HCEC 1CT (cell line): Measurements from ENCODE around the gene PLA2R1.
"Not testable (repeated sequence)": the region's sequence is repeated elsewhere in the genome, so short reads cannot be mapped to it uniquely, and the experiment has no call there.

Experiments used
- DNase-seq: peaks from one replicate; pipeline ENCODE4 v3.0.0-alpha.2; 2017

Gene PLA2R1

DNA sequence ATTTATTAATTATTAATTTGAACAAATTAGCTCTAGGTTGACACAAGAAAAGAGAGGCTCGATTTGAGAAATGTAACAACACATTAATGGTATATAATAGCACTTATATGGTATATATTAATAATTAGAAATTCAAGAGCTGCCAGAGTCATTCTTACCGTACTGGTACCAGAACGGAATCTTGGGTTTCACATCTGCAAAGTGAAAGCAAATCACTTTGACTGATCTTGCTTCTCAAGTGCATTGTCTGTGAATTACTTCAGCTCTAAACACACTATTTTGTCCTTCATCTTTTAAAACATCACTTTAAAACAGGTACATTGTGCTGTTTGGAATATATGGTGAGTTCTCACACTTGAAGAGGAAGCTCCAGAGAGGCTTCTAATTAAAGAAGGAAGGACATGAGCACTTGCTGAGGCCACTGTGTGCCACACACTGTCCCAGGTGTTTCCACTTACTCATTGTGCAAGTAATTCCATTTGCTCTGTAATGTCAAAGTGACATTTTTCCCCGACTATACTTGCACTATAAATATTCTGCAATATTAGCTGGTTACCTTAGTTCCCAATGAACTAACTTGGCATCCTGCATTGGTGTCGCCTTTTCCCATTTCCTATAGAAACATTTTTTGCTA is 85.8 kb downstream of the PLA2R1 start:
- DNase-seq, result no peak

DNA sequence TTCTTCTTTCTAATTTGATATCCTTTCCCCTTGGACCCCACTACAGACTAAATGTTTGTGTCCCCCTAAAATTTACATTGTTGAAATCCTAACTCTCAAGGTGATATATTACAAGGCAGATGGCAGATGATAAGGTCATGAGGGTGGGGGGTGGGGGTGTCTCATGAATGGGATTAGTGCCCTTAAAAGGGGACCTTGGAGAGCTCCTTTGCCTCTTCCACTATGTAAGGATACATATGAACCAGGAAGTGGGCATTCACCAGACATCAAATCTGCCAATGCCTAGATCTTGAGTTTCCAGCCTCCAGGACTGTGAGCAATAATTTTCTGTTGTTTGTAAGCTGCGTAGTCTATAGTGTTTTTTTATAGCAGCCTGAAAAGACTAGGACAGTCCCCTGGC is 89.1 kb downstream of the PLA2R1 start:
- no peak for DNase-seq

DNA sequence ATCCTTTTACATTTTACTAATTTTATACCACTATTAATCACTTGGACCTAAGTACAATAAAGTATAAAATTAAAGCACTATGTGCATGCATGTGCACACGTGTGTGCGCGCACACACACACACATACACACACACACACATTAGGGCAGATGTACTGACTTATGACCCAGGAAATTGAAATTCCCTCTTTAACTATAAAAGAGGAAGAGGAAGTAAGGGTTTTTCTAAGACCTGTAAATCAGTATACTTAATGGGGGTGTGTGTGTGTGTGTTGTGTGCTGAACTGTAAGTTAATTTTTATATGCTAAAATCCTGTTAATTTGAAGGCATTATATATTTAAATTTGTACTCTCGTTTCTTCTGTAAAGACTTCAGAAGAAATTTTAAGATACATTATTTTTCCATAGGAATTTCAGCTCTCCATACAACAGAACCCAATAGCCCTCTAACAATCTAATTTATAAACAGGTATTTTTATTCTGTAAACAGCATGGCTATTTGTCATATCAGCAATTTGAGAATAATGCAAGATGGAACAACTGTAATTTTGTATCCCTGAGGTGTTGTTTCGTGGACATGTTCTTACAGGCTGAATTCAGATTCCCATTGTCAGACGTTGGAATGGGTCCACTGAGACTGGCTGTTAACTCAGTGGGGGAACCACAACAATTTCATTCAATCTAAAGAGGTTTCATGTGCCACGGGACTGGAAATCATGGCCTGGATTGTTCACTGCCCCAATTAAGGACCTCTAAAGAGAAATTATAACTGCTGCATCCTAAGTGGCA is 90.9 kb downstream of the PLA2R1 start:
- no peak for DNase-seq

DNA sequence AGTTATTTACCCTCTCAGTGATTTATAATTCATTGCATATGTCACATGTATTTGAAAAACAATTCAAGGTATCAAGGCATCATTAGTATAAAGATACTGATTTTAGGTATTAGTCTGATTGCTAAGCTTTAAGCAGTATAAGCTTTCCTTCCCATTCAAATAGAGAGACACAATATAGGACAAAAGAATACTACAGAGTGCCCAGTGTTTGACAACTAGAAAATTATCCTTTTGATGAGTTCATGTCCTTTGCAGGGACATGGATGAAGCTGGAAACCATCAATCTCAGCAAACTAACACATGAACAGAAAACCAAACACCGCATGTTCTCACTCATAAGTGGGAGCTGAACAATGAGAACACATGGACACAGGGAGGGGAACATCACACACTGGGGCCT is 91.9 kb downstream of the PLA2R1 start:
- not testable (repeated sequence) for DNase-seq

DNA sequence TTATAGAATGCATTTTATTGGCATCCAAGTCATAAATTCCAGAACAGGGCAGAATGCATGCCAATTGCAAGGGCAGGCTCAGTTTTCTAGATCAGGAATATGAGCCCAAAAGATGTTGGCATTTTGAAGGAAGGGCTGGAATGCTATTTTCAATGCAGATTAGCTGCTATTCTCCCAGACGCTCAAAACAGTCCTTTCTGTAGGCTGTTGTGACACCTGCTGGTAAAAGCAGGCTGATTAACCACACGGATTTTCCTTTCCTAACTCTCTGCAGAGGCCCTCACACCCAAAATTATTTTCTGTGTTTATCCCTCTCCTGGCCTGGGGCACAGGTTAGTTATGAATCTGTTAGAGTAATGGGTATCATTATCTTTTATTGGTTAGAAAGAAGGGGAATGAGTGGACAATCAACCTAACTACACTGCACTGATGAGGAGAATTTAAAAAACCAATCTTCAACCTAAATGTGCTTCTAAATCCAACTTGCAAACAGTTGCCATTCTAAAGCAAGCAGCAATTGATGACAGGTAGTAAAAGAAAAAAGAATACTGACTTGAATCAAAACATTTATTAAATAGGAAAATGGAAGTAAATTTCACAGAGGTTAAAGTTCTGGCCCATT is 94.0 kb downstream of the PLA2R1 start:
- peak; percentile 36 for DNase-seq

DNA sequence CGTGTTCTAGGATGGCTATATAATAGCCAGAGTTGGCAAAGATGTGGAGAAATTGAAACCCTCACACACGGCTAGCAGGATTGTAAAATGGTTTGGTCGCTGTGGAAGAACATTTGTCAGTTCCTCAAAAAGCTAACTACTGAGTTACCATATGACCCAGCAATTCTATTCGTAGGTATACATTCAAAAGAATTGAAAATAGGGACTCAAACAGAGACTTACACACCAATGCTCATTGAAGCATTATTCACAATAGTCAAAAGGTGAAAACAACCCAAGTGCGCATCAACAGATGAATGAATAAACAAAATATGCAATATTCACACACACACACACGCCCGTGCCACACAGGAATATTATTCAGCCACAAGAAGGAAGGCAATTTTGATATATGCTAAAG is 98.7 kb downstream of the PLA2R1 start:
- no peak for DNase-seq

DNA sequence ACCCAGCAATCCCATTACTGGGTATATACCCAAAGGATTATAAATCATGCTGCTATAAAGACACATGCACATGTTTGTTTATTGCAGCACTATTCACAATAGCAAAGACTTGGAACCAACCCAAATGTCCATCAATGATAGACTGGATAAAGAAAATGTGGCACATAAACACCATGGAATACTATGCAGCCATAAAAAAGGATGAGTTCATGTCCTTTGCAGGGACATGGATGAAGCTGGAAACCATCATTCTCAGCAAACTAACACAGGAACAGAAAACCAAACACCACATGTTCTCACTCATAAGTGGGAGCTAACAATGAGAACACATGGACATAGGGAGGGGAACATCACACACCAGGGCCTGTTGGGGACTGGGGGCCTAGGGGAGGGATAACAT is 99.9 kb downstream of the PLA2R1 start:
- not testable (repeated sequence) for DNase-seq

DNA sequence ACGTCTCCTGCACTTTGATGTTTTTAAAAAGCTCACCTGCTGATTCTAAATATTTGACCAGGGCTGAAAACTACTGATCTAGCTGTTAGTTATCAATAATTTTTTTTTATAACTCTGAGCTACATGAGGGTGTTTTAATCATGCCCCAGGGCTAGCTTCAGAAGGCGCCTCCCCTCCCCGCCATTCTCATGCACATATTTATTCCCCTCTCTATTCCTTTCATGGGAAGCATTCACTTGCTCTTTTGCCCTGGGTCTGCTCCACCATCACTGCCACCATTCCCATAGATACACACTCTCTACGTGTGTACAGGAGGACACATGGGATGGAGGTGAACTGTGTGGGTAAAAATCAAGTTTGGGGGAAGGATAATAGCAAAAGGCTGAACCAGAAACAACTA is 101.0 kb downstream of the PLA2R1 start:
- DNase-seq, result no peak

DNA sequence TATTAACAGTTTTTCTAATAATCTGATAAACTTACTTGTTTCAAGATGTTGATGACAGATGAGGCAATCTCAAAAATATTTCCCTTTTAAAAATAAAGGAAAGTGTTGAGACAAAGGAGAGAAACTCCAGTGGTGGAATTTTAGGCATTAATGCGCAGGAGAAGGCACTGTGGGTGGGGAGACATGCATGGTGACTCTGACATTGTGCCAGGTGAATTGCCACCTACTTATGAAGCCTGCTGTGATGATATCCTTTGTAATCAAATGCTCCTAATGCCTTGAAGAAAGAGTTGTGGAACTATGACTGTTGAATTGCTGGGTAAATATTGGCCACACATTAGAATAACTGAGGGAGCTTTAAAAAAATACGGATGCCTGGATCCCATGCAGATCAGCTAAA is 101.4 kb downstream of the PLA2R1 start:
- no peak for DNase-seq

DNA sequence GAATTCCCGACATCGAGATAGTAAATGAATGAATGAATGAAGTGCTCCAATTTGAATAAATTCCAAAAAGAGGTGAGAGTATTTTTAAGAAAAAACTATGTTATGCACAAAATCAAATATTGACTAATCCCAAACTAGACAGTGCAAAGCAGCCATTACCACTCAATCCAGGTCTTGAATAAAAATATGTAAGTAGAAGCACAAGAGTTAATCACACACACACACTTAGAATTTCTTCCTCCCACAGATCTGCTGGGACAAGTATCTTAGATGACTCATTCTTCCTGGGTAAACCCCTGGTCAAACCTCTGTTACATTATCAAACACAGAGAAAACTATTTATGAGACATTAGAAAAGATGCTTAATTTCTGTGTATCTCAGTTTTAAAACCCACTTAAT is 102.0 kb downstream of the PLA2R1 start:
- peak; percentile 71 for DNase-seq

DNA sequence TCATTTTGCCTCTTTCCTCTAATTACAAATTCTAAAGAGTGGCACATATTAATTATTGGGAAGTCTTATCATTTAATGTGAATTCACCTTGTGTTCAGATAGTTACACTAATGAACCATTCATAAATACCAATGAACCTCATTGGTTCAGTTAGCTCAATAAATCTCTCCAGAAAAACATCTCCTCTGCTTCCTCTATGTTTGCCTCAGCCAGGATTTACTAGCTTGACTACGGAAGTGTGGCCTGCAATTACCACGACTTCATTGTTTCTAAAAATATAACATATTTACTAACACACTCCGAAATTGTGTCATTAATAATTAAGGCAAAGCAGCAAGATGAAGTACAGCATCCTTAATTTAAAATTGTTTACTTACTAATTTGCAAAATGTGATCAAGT is 103.3 kb downstream of the PLA2R1 start:
- DNase-seq, result no peak

DNA sequence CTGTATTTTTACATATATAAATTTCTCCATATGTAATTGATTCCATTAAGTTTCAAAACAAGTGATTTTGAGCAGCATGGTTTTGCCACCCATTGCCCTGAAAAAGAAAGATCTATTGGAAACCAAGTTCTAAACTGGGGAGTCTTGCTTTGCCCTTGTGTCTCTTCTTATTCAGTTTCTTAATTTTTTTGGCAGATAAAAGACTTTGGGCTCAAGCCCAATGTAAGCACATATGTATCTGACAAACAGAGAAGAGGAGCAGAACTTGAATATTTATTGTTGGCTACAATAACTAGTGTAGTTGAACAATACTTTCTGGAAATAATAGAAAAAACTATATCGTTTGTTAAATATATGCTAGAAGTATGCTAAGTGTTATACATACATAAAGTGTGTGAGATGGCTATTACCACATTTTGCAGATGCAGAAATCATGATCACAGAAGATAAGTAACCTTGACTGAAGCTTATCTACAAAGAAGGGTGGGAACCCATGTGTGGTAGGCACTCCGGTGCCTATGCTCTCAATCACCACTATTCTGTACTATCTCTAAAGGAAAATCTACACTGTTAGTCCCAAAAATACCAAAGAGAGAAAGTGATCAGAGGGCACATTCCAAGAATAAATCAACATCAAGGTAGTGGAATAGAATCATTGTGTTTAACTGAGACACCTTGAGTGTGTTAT is 109.1 kb downstream of the PLA2R1 start:
- no peak for DNase-seq

DNA sequence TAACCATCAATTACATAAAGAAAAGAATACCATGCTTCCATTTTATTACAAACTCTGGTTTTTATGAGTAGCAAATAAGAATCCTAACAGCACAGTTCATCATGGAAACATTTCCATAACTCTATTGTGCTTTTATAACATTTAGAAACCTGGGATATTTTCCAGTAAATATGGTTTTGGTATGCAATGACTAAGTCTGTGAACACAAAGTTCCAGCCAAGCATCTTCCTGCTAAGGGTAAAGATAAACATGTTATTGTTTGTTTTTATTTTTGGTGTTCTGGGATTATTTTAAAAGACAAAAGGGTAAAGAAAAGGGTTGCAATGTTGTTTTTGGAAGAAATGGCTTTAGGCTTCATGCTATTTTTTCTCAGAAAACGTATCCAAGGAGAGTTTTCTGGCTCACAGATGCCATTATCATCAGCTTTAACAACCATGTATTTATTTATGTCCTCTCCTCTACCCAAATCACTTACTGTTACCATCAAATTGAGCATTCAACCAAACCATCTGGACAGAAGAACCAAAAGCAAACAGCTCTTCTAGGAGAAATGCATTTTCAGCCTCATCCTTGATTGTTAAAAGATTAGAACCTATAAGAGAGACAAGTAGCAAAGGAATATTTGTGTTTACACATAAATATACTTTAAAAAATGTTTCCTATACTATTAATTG is 116.0 kb downstream of the PLA2R1 start:
- DNase-seq, result peak; percentile 68

DNA sequence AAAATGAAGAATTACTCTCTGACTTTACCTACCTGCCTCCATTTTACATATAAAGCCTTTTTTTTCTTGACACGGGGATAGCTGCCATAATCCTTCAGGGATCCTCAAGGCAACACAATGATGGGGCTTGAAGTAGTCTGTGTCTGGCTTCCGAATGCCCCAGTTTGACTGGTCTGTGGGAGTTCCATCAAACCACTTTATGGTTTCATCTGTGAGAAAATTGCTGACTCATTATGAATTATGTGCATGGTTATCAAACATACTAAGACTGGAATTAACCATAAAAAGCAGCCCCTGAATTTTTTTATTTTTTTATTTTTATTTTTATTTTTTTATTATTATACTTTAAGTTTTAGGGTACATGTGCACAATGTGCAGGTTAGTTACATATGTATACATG is 117.5 kb downstream of the PLA2R1 start:
- DNase-seq, result no peak

DNA sequence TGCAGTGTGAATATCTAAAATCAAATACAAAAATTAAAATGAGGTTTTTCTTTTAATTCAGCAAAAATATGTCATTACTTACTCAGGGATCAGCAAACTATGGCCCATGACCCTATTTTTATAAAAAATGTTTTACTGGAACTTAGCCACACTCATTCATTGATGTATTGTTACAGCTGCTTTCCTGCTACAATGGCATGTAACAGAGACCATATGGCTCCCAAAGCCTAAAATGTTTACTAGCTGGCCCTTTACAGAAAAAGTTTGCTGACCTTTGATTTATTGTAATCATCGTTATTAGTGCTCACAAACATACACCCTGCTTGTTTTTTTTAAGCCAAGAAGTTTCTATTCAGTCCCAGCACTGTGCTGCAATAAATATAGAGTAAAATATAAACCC is 120.3 kb downstream of the PLA2R1 start:
- DNase-seq, result peak; percentile 41

DNA sequence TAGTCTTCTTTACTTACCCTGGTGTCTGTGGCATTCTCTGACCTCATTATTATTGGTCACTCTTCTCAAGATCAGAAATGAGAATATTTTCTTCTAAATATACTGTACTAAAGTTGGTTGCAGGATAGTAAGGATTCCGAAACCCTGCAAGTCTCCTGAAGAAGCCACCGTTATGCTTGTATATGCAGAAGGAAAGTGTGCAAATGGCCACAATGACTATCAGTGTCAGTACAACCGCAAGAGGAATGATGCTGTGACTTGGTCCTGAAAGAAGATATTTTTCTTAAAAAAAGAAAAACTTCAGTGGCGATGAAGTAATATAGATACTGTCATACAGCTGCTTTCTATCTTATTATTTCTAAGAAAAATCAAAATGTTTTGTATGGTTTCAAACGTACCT is 120.7 kb downstream of the PLA2R1 start:
- no peak for DNase-seq

DNA sequence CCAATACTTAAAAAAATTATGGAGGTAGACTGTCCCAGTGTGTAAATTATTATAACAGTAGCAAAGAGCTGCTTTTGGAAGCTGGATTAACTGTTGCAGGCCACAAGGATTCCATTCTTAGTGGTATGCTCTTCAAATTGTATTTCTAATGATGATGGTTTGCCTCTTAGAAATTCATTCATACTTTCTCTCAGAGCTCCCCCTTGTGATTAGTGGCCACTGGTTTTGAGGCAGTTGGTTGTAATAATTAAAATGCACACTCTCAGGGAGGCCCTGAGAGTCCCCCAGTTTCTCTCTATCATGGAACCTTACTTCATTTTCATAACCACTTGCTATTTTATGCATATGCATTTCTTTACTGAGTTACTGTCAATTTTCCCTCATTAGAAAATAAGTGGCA is 122.5 kb downstream of the PLA2R1 start:
- DNase-seq, result peak; percentile 36

DNA sequence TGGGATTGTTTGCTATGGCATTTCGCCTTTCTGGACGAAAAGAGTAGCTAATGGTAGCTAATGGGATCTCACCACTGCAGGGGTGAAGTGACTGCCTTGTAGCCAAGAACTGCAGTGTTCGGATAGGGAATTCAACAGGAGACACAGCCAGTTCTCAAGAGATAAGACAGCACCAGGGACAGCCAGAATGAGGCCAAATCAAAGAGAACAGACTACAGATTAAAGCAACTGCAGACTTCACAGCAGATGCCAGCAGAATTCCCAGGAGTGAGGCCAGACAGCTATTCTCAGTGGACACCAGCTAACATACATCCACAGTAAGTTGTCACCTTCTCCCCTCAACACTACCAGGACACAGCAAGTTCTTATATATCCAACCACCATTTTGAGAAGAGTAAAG is 124.0 kb downstream of the PLA2R1 start:
- no peak for DNase-seq

DNA sequence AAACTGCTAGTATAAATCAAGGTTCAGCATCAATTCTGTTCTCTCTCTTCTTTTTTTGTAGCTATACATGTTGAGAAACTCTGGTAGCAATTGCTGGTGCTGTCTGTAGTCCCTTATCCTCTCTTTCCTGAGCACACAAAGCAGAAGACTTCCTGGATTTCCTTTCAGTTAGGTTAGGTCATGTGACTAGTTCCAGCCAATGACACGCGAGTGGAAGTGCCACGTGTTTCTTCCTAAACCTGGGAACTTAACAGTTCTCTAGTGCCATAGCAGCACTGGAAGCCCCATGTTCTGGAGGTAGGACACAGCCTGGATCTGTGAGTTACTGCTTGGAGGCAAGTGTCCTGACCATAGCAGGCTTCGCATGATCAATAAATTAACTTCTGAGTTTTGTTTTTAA is 125.9 kb downstream of the PLA2R1 start:
- no peak for DNase-seq

DNA sequence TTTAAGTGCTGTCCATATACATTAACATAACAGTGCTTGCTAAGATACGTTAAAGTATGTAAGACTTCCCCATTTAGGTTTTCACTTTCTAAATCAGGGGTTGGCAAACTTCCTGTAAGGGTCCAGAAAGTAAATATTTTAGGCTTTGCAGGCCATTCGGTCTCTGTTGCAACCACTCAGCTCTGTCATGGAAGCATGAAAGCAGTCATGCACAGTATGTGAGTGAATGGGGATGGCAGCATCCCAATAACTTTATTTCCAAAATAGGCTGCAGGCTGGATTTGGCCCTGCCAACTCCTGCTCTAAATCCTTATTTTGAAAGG is 128.7 kb downstream of the PLA2R1 start:
- DNase-seq, result no peak

DNA sequence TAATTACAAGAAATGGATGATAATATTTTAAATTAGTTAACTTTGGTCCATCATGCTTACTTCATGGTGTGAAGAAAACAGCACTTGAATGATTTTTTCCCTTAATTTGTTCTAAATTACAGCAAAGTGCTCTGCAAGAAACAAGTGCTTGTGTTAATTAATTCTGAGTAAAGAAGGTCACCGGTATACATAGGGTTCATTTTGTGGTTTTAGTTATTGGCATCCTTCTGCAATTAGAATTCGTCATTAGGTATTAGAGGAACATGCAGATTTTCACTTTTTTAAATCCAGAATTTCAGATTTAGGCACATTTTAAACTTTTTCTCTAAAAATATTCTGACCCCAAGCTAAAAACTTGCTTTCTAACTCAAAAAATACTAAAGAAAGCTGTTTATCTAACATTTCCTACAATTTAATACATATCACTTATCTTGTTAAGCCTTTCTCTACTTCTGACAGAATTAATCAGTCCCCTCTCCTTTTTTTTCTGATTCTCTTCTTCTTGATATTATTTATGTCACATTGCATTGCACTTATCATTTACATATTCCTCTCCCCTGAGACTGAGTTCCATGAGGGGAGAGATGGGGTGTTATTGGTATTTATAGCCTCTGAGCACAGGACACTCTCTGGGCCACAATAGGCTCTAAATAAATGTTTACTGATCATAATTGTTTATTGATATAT is 129.2 kb downstream of the PLA2R1 start:
- DNase-seq, result no peak

DNA sequence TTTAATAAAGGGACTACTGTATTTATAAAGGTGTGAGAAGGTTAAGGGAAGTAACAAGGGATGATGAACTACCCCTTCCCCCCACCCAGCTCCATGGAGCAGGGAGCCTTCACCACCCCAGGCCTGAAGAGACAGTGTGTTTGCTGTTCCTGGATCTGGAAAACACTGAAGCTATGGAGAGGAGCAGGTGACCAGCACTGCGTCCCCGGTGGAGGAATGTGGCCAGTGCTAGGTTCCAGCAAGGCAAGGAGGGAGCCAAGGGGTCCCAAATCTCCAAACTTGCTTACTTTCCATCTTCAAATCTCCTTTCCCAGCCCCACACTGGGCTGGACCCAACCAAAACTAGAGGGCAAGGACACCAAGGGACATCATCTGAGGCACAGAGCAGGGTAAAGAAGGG is 135.7 kb downstream of the PLA2R1 start:
- DNase-seq, result no peak

DNA sequence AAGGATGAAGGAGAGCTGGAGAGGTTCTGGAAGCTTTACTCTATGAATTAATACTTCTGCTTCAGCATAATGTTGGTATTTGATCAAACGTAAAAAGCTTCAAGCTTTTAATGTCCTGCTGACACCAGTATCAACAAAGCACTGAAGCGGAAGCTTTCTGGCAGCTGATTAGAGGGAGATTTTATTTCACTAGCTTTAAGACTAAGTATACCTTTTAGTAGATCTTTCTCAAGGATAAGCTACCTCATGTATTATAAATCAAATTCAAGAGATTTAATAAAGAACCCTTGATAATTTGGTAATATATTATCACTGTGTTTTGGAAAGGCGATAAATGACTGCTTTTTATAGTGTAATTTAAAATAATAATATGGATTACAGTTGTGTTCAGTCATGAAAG is 136.4 kb downstream of the PLA2R1 start:
- DNase-seq, result no peak
